ENCODE measurements around the gene SLC43A2. TPM values are rescaled to one million over a fixed set of nuclear protein-coding genes. Genes with fewer than 3 reads are reported as not detected.

The SLC43A2 gene
- polyA plus RNA-seq, 1 of the 3 experiments (the other 2 are of a cell fraction): 9.8 TPM

DNA sequence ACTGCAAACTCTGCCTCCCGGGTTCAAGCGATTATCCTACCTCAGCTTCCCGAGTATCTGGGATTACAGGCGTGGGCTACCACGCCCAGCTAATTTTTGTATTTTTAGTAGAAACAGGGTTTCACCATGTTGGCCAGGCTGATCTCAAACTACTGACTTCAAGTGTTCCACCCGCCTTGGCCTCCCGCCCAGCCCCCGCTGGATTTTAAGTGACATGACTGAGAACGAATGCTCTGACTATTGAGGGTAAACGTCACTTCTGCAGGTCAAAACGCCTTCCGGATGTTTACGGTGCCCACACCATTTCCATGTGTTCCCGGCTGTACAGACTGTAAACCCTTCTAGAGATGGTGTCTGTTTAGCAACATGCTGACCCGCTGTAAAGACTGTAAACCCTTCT is 88.8 kb downstream of the SLC43A2 start:
- Histone ChIP-seq H4K20me1 (ENCODE audit: insufficient read depth) (no peaks in the 10 kb centered on the region), H3K4me3 (ENCODE audit: low read depth in 2 of 2, low read length in 1 of 2) (no peak overlapping the region), H3K4me2 (no peak overlapping the region), H3K9me3 (no peaks in the 10 kb centered on the region), H3K27me3 (ENCODE audit: insufficient read depth) (no peaks in the 10 kb centered on the region), H3K79me2 (ENCODE audit: insufficient read depth) (0 out of 2 replicates have a peak, but pooled peaks cover 5% of the 10 kb centered on the region), H3K4me1 (ENCODE audit: control insufficient read depth in 1 of 2, insufficient read depth in 2 of 2, low read depth in 1 of 2, low read length in 1 of 2) (no peaks in the 10 kb centered on the region), H3K36me3 (replicated peaks in 1 of 2; ENCODE audit: control insufficient read depth in 1 of 2, insufficient read depth in 2 of 2, low read length in 1 of 2) (peaks cover 45 to 64% of the 10 kb centered on the region in 2 experiments), H3K27ac (ENCODE audit: low read depth in 2 of 2, low read length in 1 of 2) (no peak overlapping the region), H3K9me2 (no peaks in the 10 kb centered on the region), H3K9ac (no peak overlapping the region), H3F3A (replicated peaks; ENCODE audit: insufficient read depth) (no peaks in the 10 kb centered on the region), H2AFZ (ENCODE audit: low read depth) (no peak overlapping the region)
- CTCF ChIA-PET: no interaction called here
- DNase-seq: no peak
- TF ChIP-seq MEF2A (IDR thresholded peaks at IDR 0.05; ENCODE audit: borderline replicate concordance, low read depth) (no peak), EZH2phosphoT487 (IDR thresholded peaks at IDR 0.05; ENCODE audit: borderline replicate concordance, low read depth) (no peak), RCOR1 (IDR thresholded peaks at IDR 0.05; ENCODE audit: low read length) (no peak), FOSL2 (IDR thresholded peaks at IDR 0.05; ENCODE audit: borderline replicate concordance, low read depth) (no peak), RAD21 (IDR thresholded peaks at IDR 0.05; ENCODE audit: low read length) (no peak), NRF1 (IDR thresholded peaks at IDR 0.05; ENCODE audit: low read depth, low read length) (no peak), ELF1 (IDR thresholded peaks at IDR 0.05) (no peak), NFIC (IDR thresholded peaks at IDR 0.05; ENCODE audit: borderline replicate concordance) (no peak), SMC3 (IDR thresholded peaks at IDR 0.05; ENCODE audit: low read depth, low read length) (no peak), JUND (IDR thresholded peaks at IDR 0.05) (no peak), RFX5 (IDR thresholded peaks at IDR 0.05; ENCODE audit: low read length) (no peak)
- TF ChIP-seq, protein P1, sequence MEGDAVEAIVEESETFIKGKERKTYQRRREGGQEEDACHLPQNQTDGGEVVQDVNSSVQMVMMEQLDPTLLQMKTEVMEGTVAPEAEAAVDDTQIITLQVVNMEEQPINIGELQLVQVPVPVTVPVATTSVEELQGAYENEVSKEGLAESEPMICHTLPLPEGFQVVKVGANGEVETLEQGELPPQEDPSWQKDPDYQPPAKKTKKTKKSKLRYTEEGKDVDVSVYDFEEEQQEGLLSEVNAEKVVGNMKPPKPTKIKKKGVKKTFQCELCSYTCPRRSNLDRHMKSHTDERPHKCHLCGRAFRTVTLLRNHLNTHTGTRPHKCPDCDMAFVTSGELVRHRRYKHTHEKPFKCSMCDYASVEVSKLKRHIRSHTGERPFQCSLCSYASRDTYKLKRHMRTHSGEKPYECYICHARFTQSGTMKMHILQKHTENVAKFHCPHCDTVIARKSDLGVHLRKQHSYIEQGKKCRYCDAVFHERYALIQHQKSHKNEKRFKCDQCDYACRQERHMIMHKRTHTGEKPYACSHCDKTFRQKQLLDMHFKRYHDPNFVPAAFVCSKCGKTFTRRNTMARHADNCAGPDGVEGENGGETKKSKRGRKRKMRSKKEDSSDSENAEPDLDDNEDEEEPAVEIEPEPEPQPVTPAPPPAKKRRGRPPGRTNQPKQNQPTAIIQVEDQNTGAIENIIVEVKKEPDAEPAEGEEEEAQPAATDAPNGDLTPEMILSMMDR (IDR thresholded peaks at IDR 0.05): no peak
- TF ChIP-seq, protein P2, sequence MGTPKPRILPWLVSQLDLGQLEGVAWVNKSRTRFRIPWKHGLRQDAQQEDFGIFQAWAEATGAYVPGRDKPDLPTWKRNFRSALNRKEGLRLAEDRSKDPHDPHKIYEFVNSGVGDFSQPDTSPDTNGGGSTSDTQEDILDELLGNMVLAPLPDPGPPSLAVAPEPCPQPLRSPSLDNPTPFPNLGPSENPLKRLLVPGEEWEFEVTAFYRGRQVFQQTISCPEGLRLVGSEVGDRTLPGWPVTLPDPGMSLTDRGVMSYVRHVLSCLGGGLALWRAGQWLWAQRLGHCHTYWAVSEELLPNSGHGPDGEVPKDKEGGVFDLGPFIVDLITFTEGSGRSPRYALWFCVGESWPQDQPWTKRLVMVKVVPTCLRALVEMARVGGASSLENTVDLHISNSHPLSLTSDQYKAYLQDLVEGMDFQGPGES (IDR thresholded peaks at IDR 0.05; ENCODE audit: low read depth, low read length): no peak
- TF ChIP-seq, protein P3, sequence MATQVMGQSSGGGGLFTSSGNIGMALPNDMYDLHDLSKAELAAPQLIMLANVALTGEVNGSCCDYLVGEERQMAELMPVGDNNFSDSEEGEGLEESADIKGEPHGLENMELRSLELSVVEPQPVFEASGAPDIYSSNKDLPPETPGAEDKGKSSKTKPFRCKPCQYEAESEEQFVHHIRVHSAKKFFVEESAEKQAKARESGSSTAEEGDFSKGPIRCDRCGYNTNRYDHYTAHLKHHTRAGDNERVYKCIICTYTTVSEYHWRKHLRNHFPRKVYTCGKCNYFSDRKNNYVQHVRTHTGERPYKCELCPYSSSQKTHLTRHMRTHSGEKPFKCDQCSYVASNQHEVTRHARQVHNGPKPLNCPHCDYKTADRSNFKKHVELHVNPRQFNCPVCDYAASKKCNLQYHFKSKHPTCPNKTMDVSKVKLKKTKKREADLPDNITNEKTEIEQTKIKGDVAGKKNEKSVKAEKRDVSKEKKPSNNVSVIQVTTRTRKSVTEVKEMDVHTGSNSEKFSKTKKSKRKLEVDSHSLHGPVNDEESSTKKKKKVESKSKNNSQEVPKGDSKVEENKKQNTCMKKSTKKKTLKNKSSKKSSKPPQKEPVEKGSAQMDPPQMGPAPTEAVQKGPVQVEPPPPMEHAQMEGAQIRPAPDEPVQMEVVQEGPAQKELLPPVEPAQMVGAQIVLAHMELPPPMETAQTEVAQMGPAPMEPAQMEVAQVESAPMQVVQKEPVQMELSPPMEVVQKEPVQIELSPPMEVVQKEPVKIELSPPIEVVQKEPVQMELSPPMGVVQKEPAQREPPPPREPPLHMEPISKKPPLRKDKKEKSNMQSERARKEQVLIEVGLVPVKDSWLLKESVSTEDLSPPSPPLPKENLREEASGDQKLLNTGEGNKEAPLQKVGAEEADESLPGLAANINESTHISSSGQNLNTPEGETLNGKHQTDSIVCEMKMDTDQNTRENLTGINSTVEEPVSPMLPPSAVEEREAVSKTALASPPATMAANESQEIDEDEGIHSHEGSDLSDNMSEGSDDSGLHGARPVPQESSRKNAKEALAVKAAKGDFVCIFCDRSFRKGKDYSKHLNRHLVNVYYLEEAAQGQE (IDR thresholded peaks at IDR 0.05; ENCODE audit: low read depth, low read length): no peak
- TF ChIP-seq, protein P4, sequence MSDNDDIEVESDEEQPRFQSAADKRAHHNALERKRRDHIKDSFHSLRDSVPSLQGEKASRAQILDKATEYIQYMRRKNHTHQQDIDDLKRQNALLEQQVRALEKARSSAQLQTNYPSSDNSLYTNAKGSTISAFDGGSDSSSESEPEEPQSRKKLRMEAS (IDR thresholded peaks at IDR 0.05; ENCODE audit: low read depth): no peak
- TF ChIP-seq, protein P5, sequence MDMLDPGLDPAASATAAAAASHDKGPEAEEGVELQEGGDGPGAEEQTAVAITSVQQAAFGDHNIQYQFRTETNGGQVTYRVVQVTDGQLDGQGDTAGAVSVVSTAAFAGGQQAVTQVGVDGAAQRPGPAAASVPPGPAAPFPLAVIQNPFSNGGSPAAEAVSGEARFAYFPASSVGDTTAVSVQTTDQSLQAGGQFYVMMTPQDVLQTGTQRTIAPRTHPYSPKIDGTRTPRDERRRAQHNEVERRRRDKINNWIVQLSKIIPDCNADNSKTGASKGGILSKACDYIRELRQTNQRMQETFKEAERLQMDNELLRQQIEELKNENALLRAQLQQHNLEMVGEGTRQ (IDR thresholded peaks at IDR 0.05; ENCODE audit: borderline replicate concordance, low read depth, low read length): no peak
- TF ChIP-seq, protein P6, sequence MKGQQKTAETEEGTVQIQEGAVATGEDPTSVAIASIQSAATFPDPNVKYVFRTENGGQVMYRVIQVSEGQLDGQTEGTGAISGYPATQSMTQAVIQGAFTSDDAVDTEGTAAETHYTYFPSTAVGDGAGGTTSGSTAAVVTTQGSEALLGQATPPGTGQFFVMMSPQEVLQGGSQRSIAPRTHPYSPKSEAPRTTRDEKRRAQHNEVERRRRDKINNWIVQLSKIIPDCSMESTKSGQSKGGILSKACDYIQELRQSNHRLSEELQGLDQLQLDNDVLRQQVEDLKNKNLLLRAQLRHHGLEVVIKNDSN (IDR thresholded peaks at IDR 0.05; ENCODE audit: borderline replicate concordance, low read depth): no peak
- WGBS (ENCODE audit: low lambda C conversion rate): 90% methylated on average over 15 of the region's 15 CpGs
- POLR2A ChIA-PET: no interaction called here

Data from SK-N-SH (cell line).